Liver (tissue), 9 donors: ENCODE measurements around the gene MTSS2. TPM values are rescaled to one million over a fixed set of nuclear protein-coding genes. Genes with fewer than 3 reads are reported as not detected.

Source experiments
- DNase-seq: peaks from one replicate; pipeline ENCODE4 v3.0.0-alpha.2; 2017; ENCODE audit warnings: low spot score
- H3K27ac ChIP-seq, 2 donors: one replicate each; pipeline ENCODE4 v1.7.0; 2013; ENCODE audit warnings: inconsistent platforms in 2 of 2, low read length in 2 of 2, control low read depth in 1 of 2, low read depth in 1 of 2, mild to moderate bottlenecking in 1 of 2
- H3K27me3 ChIP-seq, 4 donors: one replicate each; pipeline versions ENCODE4 v1.6.1 to v1.7.0; 2013; ENCODE audit warnings: low read length in 3 of 4, inconsistent platforms in 1 of 4, mild to moderate bottlenecking in 1 of 4, moderate library complexity in 1 of 4; ENCODE audit not compliant: control insufficient read depth in 4 of 4, insufficient read depth in 4 of 4
- H3K36me3 ChIP-seq, 4 donors: one replicate each; pipeline versions ENCODE4 v1.6.1 to v1.7.0; 2013; ENCODE audit warnings: low read length in 3 of 4, mild to moderate bottlenecking in 3 of 4, low read depth in 1 of 4, moderate library complexity in 1 of 4; ENCODE audit not compliant: control insufficient read depth in 4 of 4, insufficient read depth in 3 of 4
- H3K4me1 ChIP-seq, 4 donors: one replicate each; pipeline versions ENCODE4 v1.6.1 to v1.7.0; 2013; ENCODE audit warnings: low read length in 3 of 4, mild to moderate bottlenecking in 3 of 4, moderate library complexity in 1 of 4; ENCODE audit not compliant: control insufficient read depth in 4 of 4, insufficient read depth in 4 of 4
- H3K4me3 ChIP-seq, 3 donors: one replicate each; pipeline versions ENCODE4 v1.6.1 to v1.7.0; 2013; ENCODE audit warnings: low read length in 3 of 3, control low read depth in 1 of 3, low read depth in 1 of 3, mild to moderate bottlenecking in 1 of 3
- H3K9ac ChIP-seq, 2 donors: one replicate each; pipeline ENCODE4 v1.7.0; 2013; ENCODE audit warnings: low read length in 2 of 2, mild to moderate bottlenecking in 2 of 2, moderate library complexity in 2 of 2, control low read depth in 1 of 2, low read depth in 1 of 2
- H3K9me3 ChIP-seq, 4 donors: one replicate each; pipeline versions ENCODE4 v1.6.1 to v1.7.0; 2013; ENCODE audit warnings: low read length in 3 of 4; ENCODE audit not compliant: control insufficient read depth in 4 of 4
- EGR1 ChIP-seq, 2 donors: IDR thresholded peaks; 2 replicates each; pipeline ENCODE4 v1.6.1; 2016 to 2018; ENCODE audit warnings: antibody characterized with exemption in 2 of 2, low read depth in 2 of 2
- FOXA1 ChIP-seq: IDR thresholded peaks from 2 replicates; pipeline ENCODE4 v1.6.1; 2016; ENCODE audit warnings: antibody characterized with exemption
- FOXA2 ChIP-seq: IDR thresholded peaks from 2 replicates; pipeline ENCODE4 v1.6.1; 2016; ENCODE audit warnings: antibody characterized with exemption
- GABPA ChIP-seq, 2 donors: IDR thresholded peaks in 1 of 2; conservative IDR thresholded peaks in 1 of 2; 2 replicates each; pipeline ENCODE4 v1.6.1; 2016; ENCODE audit warnings: antibody characterized with exemption in 2 of 2, mild to moderate bottlenecking in 1 of 2, moderate library complexity in 1 of 2
- HNF4A ChIP-seq, 2 donors: conservative IDR thresholded peaks; 2 replicates each; pipeline ENCODE4 v1.6.1; 2016; ENCODE audit warnings: antibody characterized with exemption in 2 of 2, mild to moderate bottlenecking in 2 of 2
- HNF4G ChIP-seq: IDR thresholded peaks from 2 replicates; pipeline ENCODE4 v1.6.1; 2016; ENCODE audit warnings: antibody characterized with exemption
- JUND ChIP-seq, 2 donors: IDR thresholded peaks; 2 replicates each; pipeline ENCODE4 v1.6.1; 2016; ENCODE audit warnings: antibody characterized with exemption in 2 of 2
- NR2F2 ChIP-seq: IDR thresholded peaks from 2 replicates; pipeline ENCODE4 v1.6.1; 2016; ENCODE audit warnings: antibody characterized with exemption
- RAD21 ChIP-seq, 2 donors: IDR thresholded peaks; 2 replicates each; pipeline ENCODE4 v1.6.1; 2016; ENCODE audit warnings: antibody characterized with exemption in 2 of 2, mild to moderate bottlenecking in 2 of 2
- RXRA ChIP-seq, 2 donors: IDR thresholded peaks; 2 replicates each; pipeline ENCODE4 v1.6.1; 2017 to 2018; ENCODE audit warnings: antibody characterized with exemption in 2 of 2, mild to moderate bottlenecking in 1 of 2
- SP1 ChIP-seq: IDR thresholded peaks from 2 replicates; pipeline ENCODE4 v1.6.1; 2018; ENCODE audit warnings: antibody characterized with exemption, mild to moderate bottlenecking
- TAF1 ChIP-seq: conservative IDR thresholded peaks from 2 replicates; pipeline ENCODE4 v1.6.1; 2016; ENCODE audit warnings: antibody characterized with exemption, mild to moderate bottlenecking
- YY1 ChIP-seq: IDR thresholded peaks from 2 replicates; pipeline ENCODE4 v1.6.1; 2016; ENCODE audit warnings: antibody characterized with exemption, mild to moderate bottlenecking
- WGBS: extraction: QIAGEN DNeasy Blood & Tissue Kit; methylation state at CpG from one replicate; pipeline ENCODE4 v1.1.7; 2013; 5-methylcytosine and 5-hydroxymethylcytosine counted together
- polyA plus RNA-seq, 2 donors: library from polyadenylated mRNA; stranded (reverse) in 1 of 2; unstranded in 1 of 2; fragments of 200-250 nt in 1 of 2; fragments of >200 nt in 1 of 2; fragmentation: Nextera tagmentation in 1 of 2; extraction: Ambion mirVana in 1 of 2; gene quantifications; one replicate each; pipeline versions ENCODE4 v1.2.1 to v1.2.3, GENCODE V29; 2013 to 2015
- total RNA-seq, 2 donors: library from RNA; depleted of rRNA; stranded (reverse); fragments of >200 nt; gene quantifications; one replicate each; pipeline ENCODE4 v1.2.3, GENCODE V29; 2014
- TF ChIP-seq, protein P1 (sequence below): IDR thresholded peaks from 2 replicates; pipeline ENCODE4 v1.6.1; 2016; ENCODE audit warnings: antibody characterized with exemption, mild to moderate bottlenecking
- TF ChIP-seq, protein P2 (sequence below): IDR thresholded peaks from 2 replicates; pipeline ENCODE4 v1.6.1; 2016; ENCODE audit warnings: antibody characterized with exemption
- TF ChIP-seq, protein P3 (sequence below): IDR thresholded peaks from 2 replicates; pipeline ENCODE4 v1.6.1; 2016; ENCODE audit warnings: antibody characterized with exemption
- TF ChIP-seq, protein P4 (sequence below): fragments of 150-350 bp; IDR thresholded peaks from 2 replicates; pipeline ENCODE4 v1.5.1; 2017; ENCODE audit warnings: improper control_type of control experiment, low read depth, low read length; ENCODE audit not compliant: missing input control
- donor health status: healthy.
- donor health status: healthy.
- donor health status: healthy.
- donor health status: healthy.
- donor health status: healthy.

Gene MTSS2
- total and polyA plus RNA-seq, 4 donors = 3.8 to 95.7 (median 35.9) TPM

DNA sequence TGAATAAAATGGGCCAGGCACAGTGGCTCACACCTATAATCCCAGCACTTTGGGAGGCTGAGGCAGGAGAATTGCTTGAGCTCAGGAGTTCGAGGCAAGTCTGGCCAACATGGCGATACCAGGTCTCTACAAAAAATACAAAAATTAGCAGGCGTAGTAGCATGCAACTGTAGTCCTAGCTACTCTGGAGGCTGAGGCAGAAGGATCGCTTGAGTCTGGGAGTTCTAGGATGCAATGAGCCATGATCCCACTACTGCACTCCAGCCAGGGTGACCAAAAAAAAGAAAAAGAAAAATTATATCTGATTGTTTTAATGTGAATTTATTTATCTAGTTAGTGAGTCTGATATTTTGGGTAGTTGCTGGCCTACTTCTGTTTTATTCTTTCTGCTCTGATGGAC lies 32.4 kb downstream of the MTSS2 start:
- H3K27ac ChIP-seq = no peak overlapping the region
- peaks cover 0 to 7% (median 3%) of the 10 kb centered on the region in 4 donors for H3K4me1 ChIP-seq
- H3K27me3 ChIP-seq = no peaks in the 10 kb centered on the region
- TF ChIP-seq, protein P1, sequence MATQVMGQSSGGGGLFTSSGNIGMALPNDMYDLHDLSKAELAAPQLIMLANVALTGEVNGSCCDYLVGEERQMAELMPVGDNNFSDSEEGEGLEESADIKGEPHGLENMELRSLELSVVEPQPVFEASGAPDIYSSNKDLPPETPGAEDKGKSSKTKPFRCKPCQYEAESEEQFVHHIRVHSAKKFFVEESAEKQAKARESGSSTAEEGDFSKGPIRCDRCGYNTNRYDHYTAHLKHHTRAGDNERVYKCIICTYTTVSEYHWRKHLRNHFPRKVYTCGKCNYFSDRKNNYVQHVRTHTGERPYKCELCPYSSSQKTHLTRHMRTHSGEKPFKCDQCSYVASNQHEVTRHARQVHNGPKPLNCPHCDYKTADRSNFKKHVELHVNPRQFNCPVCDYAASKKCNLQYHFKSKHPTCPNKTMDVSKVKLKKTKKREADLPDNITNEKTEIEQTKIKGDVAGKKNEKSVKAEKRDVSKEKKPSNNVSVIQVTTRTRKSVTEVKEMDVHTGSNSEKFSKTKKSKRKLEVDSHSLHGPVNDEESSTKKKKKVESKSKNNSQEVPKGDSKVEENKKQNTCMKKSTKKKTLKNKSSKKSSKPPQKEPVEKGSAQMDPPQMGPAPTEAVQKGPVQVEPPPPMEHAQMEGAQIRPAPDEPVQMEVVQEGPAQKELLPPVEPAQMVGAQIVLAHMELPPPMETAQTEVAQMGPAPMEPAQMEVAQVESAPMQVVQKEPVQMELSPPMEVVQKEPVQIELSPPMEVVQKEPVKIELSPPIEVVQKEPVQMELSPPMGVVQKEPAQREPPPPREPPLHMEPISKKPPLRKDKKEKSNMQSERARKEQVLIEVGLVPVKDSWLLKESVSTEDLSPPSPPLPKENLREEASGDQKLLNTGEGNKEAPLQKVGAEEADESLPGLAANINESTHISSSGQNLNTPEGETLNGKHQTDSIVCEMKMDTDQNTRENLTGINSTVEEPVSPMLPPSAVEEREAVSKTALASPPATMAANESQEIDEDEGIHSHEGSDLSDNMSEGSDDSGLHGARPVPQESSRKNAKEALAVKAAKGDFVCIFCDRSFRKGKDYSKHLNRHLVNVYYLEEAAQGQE = no peak
- TF ChIP-seq, protein P2, sequence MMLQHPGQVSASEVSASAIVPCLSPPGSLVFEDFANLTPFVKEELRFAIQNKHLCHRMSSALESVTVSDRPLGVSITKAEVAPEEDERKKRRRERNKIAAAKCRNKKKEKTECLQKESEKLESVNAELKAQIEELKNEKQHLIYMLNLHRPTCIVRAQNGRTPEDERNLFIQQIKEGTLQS = no peak
- TF ChIP-seq SP1 (no peak), FOXA1 (no peak), TAF1 (no peak)
- TF ChIP-seq, protein P3, sequence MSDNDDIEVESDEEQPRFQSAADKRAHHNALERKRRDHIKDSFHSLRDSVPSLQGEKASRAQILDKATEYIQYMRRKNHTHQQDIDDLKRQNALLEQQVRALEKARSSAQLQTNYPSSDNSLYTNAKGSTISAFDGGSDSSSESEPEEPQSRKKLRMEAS = no peak
- TF ChIP-seq, protein P4, sequence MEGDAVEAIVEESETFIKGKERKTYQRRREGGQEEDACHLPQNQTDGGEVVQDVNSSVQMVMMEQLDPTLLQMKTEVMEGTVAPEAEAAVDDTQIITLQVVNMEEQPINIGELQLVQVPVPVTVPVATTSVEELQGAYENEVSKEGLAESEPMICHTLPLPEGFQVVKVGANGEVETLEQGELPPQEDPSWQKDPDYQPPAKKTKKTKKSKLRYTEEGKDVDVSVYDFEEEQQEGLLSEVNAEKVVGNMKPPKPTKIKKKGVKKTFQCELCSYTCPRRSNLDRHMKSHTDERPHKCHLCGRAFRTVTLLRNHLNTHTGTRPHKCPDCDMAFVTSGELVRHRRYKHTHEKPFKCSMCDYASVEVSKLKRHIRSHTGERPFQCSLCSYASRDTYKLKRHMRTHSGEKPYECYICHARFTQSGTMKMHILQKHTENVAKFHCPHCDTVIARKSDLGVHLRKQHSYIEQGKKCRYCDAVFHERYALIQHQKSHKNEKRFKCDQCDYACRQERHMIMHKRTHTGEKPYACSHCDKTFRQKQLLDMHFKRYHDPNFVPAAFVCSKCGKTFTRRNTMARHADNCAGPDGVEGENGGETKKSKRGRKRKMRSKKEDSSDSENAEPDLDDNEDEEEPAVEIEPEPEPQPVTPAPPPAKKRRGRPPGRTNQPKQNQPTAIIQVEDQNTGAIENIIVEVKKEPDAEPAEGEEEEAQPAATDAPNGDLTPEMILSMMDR = no peak
- no peak overlapping the region for H3K4me3 ChIP-seq
- WGBS = 86% methylated on average over 4 of the region's 4 CpGs
- DNase-seq = no peak
- no peaks in the 10 kb centered on the region for H3K9me3 ChIP-seq
- H3K9ac ChIP-seq = no peak overlapping the region
- H3K36me3 ChIP-seq = no peaks in the 10 kb centered on the region

DNA sequence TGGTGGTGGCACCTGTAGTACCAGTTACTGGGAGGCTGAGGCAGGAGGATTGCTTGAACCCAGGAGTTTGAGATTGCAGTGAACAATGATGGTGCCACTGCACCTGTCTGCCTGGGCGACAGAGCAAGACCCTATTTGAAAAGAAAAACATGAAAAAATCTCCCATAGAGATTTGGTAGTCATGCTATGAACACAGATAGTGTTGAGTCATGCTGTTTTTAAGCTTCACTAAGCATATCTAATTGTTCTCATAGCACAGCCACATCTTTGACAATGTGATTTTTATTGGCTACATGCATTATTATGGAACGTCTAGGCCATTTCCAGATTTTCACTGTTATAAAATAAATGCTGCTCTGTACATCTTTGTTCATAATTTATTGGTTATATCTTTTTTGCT lies 33.5 kb downstream of the MTSS2 start:
- H3K9ac ChIP-seq = no peak overlapping the region
- H3K27me3 ChIP-seq = no peaks in the 10 kb centered on the region
- H3K9me3 ChIP-seq = no peaks in the 10 kb centered on the region
- H3K36me3 ChIP-seq = no peaks in the 10 kb centered on the region
- WGBS = 87% methylated on average over 2 of the region's 2 CpGs
- peaks cover 0 to 7% (median 3%) of the 10 kb centered on the region in 4 donors for H3K4me1 ChIP-seq
- H3K27ac ChIP-seq = no peak overlapping the region
- no peak for TF ChIP-seq GABPA (IDR thresholded peaks at IDR 0.05 in 1 of 2, conservative IDR thresholded peaks at IDR 0.05 in 1 of 2)
- TF ChIP-seq FOXA2 = no peak
- TF ChIP-seq HNF4A (conservative IDR thresholded peaks at IDR 0.05) = no peak
- TF ChIP-seq RAD21 (IDR thresholded peaks at IDR 0.05) = no peak
- no peak for TF ChIP-seq YY1
- TF ChIP-seq, protein P1 = no peak
- TF ChIP-seq NR2F2 = no peak
- TF ChIP-seq EGR1 (IDR thresholded peaks at IDR 0.05; ENCODE audit: low read depth in 2 of 2) = no peak
- TF ChIP-seq, protein P4 = no peak
- no peak for TF ChIP-seq FOXA1
- TF ChIP-seq, protein P2 = no peak
- TF ChIP-seq JUND (IDR thresholded peaks at IDR 0.05) = no peak
- TF ChIP-seq, protein P3 = no peak
- TF ChIP-seq HNF4G = no peak
- TF ChIP-seq RXRA (IDR thresholded peaks at IDR 0.05) = no peak
- no peak for TF ChIP-seq SP1
- H3K4me3 ChIP-seq = no peak overlapping the region
- DNase-seq = no peak
